Choroid plexus epithelial cell (primary cell): ENCODE measurements around the gene TMC1.

Experiments
- DNase-seq: peaks from one replicate; pipeline ENCODE4 v3.0.0-alpha.2; 2010; ENCODE audit warnings: low read depth
- H3K4me3 ChIP-seq: 2 replicates; pipeline ENCODE4 v1.5.1; 2011; ENCODE audit warnings: low read depth, mild to moderate bottlenecking, control low read depth, low read length, moderate library complexity
- CTCF ChIP-seq: conservative IDR thresholded peaks from 2 replicates; pipeline ENCODE4 v1.5.1; 2011; ENCODE audit warnings: low read depth, mild to moderate bottlenecking, control low read depth, inconsistent platforms, low read length, moderate library complexity

Gene TMC1

DNA sequence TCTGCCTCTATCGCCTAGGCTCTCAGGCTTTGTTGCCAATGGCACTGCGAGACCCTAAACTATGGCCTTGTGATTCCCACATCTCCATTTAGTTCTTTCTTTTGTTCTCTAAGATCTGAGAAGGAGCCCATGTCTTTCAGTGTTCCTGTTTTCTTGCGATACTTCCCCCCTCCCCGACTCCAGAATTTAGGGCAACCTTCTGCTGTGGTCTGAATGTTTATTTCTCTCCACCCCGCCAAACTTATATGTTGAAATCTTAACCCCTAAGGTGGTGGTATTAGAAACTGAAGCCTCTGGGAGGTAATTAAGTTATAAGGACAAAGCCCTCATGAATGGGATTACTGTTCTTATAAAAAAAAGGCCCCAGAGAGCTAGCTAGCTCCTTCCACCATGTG is 6.4 kb downstream of the TMC1 start:
- peak overlapping the region; percentile 36 for H3K4me3 ChIP-seq

GRCh38 chr9:72529531-72529930 is 8.1 kb downstream of the TMC1 start:
- no peak overlapping the region for H3K4me3 ChIP-seq
- no peak for DNase-seq
- no peak for TF ChIP-seq CTCF

More for the DNA sequence above, 6.4 kb downstream of the TMC1 start:
- TF ChIP-seq CTCF = no peak
- peak; percentile 47 for DNase-seq

GRCh38 chr9:72533322-72533721 is 11.9 kb downstream of the TMC1 start:
- no peak overlapping the region for H3K4me3 ChIP-seq
- no peak for TF ChIP-seq CTCF
- DNase-seq = peak; percentile 32

DNA sequence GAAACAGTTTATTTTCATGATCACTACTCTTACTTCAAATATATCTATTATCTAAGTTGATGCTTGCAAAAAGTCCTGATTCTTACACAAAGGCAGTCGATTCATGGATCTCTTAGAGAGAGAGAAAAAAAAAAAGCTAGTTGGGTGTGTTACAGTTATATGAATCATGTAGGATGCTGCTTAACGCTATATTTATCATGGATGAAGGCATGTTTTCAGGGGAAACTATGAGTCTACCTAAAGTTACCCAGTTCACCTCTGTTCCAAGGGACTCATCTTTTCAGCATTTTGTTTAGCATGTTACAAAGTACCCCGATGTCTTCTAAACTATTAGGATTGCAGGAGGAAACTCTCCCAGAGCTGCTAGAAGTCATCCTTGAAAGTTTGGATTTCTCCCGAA is 13.5 kb downstream of the TMC1 start:
- no peak for TF ChIP-seq CTCF
- no peak for DNase-seq
- H3K4me3 ChIP-seq = no peak overlapping the region

DNA sequence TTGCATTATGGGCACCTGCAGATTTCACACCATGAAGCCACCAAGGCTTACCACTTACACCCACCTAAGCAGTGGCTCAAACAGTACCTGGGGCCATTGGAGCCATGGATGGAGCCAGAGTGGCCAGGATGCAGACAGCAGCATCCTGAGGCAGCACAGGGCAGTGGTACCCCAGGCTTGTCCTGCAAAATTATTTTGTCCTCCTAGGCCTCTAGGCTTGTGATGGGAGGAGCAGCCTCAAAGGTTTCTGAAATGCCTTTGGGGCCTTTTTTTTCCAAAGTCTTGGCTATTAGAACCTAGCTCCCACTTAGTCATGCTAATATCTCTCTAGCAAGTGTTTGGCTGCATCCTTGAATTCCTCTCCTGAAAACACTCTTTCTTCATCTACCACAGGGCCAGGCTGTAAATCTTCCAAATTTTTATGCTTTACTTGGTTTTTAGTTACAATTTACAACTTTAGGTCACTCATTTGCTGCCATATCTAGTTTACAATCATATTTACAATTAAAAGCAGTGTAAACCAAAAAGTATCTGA is 15.7 kb downstream of the TMC1 start:
- DNase-seq = no peak
- no peak overlapping the region for H3K4me3 ChIP-seq
- TF ChIP-seq CTCF = no peak

DNA sequence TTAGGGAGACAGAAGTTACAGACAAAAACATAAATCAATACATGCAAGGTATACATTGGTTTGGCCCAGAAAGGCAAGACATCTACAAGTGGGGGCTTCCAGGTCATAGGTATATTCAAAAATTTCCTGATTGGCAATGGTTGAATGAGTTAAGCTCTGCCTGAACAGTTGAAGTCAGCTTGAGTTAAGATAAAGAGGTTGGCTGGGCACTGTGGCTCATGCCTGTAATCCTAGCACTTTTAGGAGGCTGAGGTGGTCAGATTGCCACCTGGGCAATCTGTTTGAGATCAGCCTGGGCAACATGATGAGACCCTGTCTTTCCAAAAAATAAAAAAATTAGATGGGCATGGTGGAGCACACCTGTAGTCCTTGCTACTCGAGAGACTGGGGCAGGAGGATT is 16.3 kb downstream of the TMC1 start:
- TF ChIP-seq CTCF = no peak

DNA sequence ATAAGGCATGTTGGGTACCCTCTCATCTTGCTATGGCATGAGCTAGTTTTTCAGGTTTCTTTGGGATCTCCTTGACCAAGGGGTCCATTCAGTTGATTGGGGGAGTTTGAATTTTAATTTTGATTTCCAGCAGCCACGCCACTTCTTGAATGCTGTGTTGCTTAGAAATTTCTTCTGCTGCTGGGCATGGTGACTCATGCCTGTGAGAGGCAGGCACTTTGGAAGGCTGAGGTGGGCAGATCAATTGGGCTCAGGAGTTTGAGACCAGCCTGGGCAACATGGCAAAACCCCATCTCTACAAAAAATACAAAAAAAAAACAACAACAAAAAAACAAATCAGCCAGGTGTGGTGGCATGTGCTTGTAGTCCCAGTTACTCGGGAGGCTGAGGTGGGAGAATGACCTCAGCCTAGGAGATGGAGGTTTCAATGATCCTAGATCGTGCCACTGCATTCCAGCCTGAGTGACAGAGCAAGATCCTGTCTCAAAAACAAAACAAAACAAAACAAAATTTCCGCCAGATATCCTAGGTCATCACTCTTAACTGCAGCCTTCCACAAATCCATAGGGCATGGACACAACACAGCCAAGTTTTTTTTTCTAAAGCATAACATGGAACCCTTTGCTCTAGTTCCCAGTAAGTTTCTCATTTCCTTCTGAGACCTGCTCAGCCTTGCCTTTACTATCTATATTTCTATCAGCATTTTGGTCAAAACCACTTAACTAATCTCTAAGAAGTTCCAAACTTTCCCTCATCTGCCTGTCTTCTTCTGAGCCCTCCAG is 17.7 kb downstream of the TMC1 start:
- H3K4me3 ChIP-seq = no peak overlapping the region
- no peak for DNase-seq
- no peak for TF ChIP-seq CTCF

More for the DNA sequence above, 16.3 kb downstream of the TMC1 start:
- DNase-seq = no peak
- H3K4me3 ChIP-seq = no peak overlapping the region
